Mesodermal cell (in vitro differentiated cells): ENCODE results near the gene MTUS2.

Experiments
- H3K27ac ChIP-seq: 2 replicates; pipeline ENCODE4 v1.7.0; 2013; ENCODE audit warnings: mild to moderate bottlenecking, low read depth, low read length, moderate library complexity; ENCODE audit not compliant: severe bottlenecking
- H3K36me3 ChIP-seq: 2 replicates; pipeline ENCODE4 v1.7.1; 2013; ENCODE audit warnings: mild to moderate bottlenecking, low read length, moderate library complexity; ENCODE audit not compliant: control insufficient read depth, insufficient read depth
- H3K4me1 ChIP-seq: one replicate; pipeline ENCODE4 v1.7.1; 2013; ENCODE audit warnings: mild to moderate bottlenecking, low read length; ENCODE audit not compliant: insufficient read depth, control insufficient read depth, poor library complexity, severe bottlenecking
- H3K4me3 ChIP-seq: 2 replicates; pipeline ENCODE4 v1.7.0; 2013; ENCODE audit warnings: low read length, control low read depth, mild to moderate bottlenecking; ENCODE audit not compliant: insufficient read depth, poor library complexity, severe bottlenecking; ENCODE audit errors: extremely low read depth
- H3K9me3 ChIP-seq: 2 replicates; pipeline ENCODE4 v1.7.1; 2013; ENCODE audit warnings: mild to moderate bottlenecking, low read length, moderate library complexity; ENCODE audit not compliant: control insufficient read depth
- WGBS, 2 experiments: methylation state at CpG; one replicate each; pipeline ENCODE4 v1.1.5; 2013; ENCODE audit warnings: missing lambda C conversion rate in 2 of 2; ENCODE audit not compliant: insufficient coverage in 2 of 2; 5-methylcytosine and 5-hydroxymethylcytosine counted together

MTUS2 gene

GRCh38 chr13:28856287-28856686, 36.1 kb downstream of the MTUS2 start:
- 93 to 94% methylated on average over 6 of the region's 6 CpGs for WGBS, 2 experiments
- Histone ChIP-seq H3K36me3 (no peaks in the 10 kb centered on the region), H3K27ac (no peak overlapping the region), H3K4me3 (no peak overlapping the region), H3K9me3 (no peaks in the 10 kb centered on the region), H3K4me1 (no peaks in the 10 kb centered on the region)

GRCh38 chr13:28859069-28859468, 38.9 kb downstream of the MTUS2 start:
- Histone ChIP-seq H3K36me3 (no peaks in the 10 kb centered on the region), H3K4me3 (no peak overlapping the region), H3K27ac (no peak overlapping the region), H3K4me1 (no peaks in the 10 kb centered on the region), H3K9me3 (peaks cover 4% of the 10 kb centered on the region)
- no CpG with 5 or more reads among the region's 2 CpGs for WGBS, 2 experiments

GRCh38 chr13:28859717-28860116, 39.6 kb downstream of the MTUS2 start:
- Histone ChIP-seq H3K4me1 (no peaks in the 10 kb centered on the region), H3K4me3 (no peak overlapping the region), H3K36me3 (no peaks in the 10 kb centered on the region), H3K27ac (no peak overlapping the region), H3K9me3 (peaks cover 4% of the 10 kb centered on the region)
- 100% methylated on average over 1 of the region's 2 CpGs; no CpG with 5 or more reads in 1 of the 2 experiments for WGBS, 2 experiments

- no CpG with 5 or more reads among the region's 1 CpG for WGBS, 2 experiments
- Histone ChIP-seq H3K4me1 (no peaks in the 10 kb centered on the region), H3K4me3 (no peak overlapping the region), H3K27ac (no peak overlapping the region), H3K9me3 (peaks cover 4% of the 10 kb centered on the region), H3K36me3 (no peaks in the 10 kb centered on the region)
These were observed 44.4 kb downstream of the MTUS2 start for GRCh38 chr13:28864544-28864943.

- 65 to 76% methylated on average over 3 to 4 of the region's 5 CpGs for WGBS, 2 experiments
- Histone ChIP-seq H3K4me1 (no peaks in the 10 kb centered on the region), H3K4me3 (no peak overlapping the region), H3K27ac (no peak overlapping the region), H3K36me3 (no peaks in the 10 kb centered on the region), H3K9me3 (peaks cover 4% of the 10 kb centered on the region)
These were observed 45.1 kb downstream of the MTUS2 start for GRCh38 chr13:28865149-28865744.

GRCh38 chr13:28865951-28866350, 45.8 kb downstream of the MTUS2 start:
- 52 to 71% methylated on average over 6 of the region's 7 CpGs for WGBS, 2 experiments

GRCh38 chr13:28866932-28867331, 46.8 kb downstream of the MTUS2 start:
- peaks cover 5% of the 10 kb centered on the region for H3K9me3 ChIP-seq

More at GRCh38 chr13:28865951-28866350, 45.8 kb downstream of the MTUS2 start:
- Histone ChIP-seq H3K9me3 (peaks cover 4% of the 10 kb centered on the region), H3K4me3 (no peak overlapping the region), H3K27ac (no peak overlapping the region), H3K4me1 (no peaks in the 10 kb centered on the region), H3K36me3 (no peaks in the 10 kb centered on the region)

GRCh38 chr13:28867564-28867963, 47.4 kb downstream of the MTUS2 start:
- Histone ChIP-seq H3K36me3 (no peaks in the 10 kb centered on the region), H3K4me1 (no peaks in the 10 kb centered on the region), H3K9me3 (peaks cover 10% of the 10 kb centered on the region), H3K4me3 (no peak overlapping the region), H3K27ac (no peak overlapping the region)
- 67% methylated on average over 1 of the region's 1 CpG; no CpG with 5 or more reads in 1 of the 2 experiments for WGBS, 2 experiments

More at GRCh38 chr13:28866932-28867331, 46.8 kb downstream of the MTUS2 start:
- Histone ChIP-seq H3K36me3 (no peaks in the 10 kb centered on the region), H3K4me3 (no peak overlapping the region), H3K4me1 (no peaks in the 10 kb centered on the region), H3K27ac (no peak overlapping the region)
- WGBS, 2 experiments = no CpG with 5 or more reads among the region's 1 CpG

- peaks cover 12% of the 10 kb centered on the region for H3K9me3 ChIP-seq
- no peak overlapping the region for H3K27ac ChIP-seq
- no peak overlapping the region for H3K4me3 ChIP-seq
- H3K36me3 ChIP-seq = no peaks in the 10 kb centered on the region
- WGBS, 2 experiments = no CpG with 5 or more reads among the region's 2 CpGs
- H3K4me1 ChIP-seq = no peaks in the 10 kb centered on the region
These were observed 52.5 kb downstream of the MTUS2 start for GRCh38 chr13:28872427-28873176.

GRCh38 chr13:28875846-28876615, 55.9 kb downstream of the MTUS2 start:
- 67% methylated on average over 4 of the region's 6 CpGs; no CpG with 5 or more reads in 1 of the 2 experiments for WGBS, 2 experiments

More at GRCh38 chr13:28875846-28876615, 55.9 kb downstream of the MTUS2 start:
- Histone ChIP-seq H3K4me3 (no peak overlapping the region), H3K9me3 (peaks cover 13% of the 10 kb centered on the region), H3K36me3 (no peaks in the 10 kb centered on the region), H3K4me1 (no peaks in the 10 kb centered on the region), H3K27ac (no peak overlapping the region)
